Measurements from ENCODE around the gene TMEM114.

TMEM114 gene

DNA sequence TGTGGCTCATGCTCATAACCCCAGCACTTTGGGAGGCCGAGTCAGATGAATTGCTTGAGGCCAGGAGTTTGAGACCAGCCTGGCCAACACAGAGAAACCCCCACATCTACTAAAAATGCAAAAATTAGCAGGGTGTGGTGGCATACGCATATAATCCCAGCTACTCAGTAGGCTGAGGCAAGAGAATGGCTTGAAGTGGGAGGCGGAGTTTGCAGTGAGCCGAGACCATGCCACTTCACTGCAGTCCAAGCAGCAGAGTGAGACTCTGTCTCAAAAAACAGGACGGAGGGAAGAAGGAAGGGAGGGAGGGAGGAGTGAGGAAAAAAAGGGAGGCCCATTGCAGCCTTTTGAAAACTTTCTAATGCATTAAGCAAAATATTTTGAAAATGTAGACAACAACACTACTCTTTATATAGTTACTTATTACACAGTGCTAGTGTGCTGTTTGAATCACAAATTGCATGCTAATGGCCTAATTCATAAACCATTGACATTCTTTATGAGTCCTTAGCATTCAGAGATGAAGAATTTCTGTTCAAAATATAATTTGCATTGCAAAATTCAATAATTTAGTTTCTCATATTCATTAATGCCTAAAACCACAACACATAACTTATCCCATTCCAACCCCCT is 59.4 kb downstream of the TMEM114 start:
- TF ChIP-seq, protein P1, sequence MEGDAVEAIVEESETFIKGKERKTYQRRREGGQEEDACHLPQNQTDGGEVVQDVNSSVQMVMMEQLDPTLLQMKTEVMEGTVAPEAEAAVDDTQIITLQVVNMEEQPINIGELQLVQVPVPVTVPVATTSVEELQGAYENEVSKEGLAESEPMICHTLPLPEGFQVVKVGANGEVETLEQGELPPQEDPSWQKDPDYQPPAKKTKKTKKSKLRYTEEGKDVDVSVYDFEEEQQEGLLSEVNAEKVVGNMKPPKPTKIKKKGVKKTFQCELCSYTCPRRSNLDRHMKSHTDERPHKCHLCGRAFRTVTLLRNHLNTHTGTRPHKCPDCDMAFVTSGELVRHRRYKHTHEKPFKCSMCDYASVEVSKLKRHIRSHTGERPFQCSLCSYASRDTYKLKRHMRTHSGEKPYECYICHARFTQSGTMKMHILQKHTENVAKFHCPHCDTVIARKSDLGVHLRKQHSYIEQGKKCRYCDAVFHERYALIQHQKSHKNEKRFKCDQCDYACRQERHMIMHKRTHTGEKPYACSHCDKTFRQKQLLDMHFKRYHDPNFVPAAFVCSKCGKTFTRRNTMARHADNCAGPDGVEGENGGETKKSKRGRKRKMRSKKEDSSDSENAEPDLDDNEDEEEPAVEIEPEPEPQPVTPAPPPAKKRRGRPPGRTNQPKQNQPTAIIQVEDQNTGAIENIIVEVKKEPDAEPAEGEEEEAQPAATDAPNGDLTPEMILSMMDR (conservative IDR thresholded peaks at IDR 0.05; ENCODE audit: low read length), result no peak
- no peak for DNase-seq (ENCODE audit: low read depth)
- H3K4me3 ChIP-seq (ENCODE audit: low read length), result no peak overlapping the region

DNA sequence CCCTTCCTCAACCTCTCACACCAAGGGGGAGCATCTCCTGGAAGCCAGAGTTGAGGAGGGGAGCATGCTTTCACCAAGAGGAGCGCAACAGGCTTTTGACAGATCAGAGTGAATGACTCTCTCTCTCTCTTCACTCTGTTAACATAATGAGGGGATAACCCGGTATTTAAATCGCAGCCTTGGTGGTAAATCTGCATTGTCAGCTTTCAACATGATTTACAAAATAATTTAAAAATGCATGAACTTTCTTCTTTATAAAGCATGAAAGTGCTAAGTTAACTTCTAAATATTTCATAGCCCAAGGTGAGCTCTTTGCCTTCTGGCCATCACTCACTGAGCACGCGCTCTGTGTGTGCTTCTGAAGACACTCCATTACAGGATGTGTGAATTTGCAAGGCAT is 61.8 kb downstream of the TMEM114 start:
- DNase-seq (ENCODE audit: low read depth), result no peak

DNA sequence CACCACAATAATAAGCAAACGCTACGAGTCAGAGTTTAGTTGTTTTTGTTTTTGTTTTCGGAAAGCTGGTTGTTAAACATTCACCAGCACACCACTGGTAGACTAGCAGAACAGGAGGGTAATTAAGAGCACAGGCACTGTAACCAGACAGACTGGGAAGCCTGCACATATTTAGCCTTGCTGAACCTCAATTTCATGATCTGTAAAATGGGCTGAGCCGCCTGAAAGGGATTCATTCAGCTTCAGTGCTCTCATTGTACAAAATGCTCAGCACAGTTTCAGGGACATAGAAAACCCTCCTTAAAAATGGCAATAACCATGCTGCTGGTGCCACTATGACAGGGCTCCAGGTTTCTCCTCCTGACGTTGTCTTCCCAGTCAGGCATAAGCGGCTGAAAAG is 66.4 kb downstream of the TMEM114 start:
- no peak overlapping the region for H3K4me3 ChIP-seq (ENCODE audit: low read length)
- DNase-seq (ENCODE audit: low read depth), result no peak
- TF ChIP-seq, protein P1 (conservative IDR thresholded peaks at IDR 0.05; ENCODE audit: low read length), result no peak

More for the DNA sequence above, 61.8 kb downstream of the TMEM114 start:
- TF ChIP-seq, protein P1 (conservative IDR thresholded peaks at IDR 0.05; ENCODE audit: low read length), result no peak
- no peak overlapping the region for H3K4me3 ChIP-seq (ENCODE audit: low read length)

GRCh38 chr16:8522757-8523156 is 67.6 kb downstream of the TMEM114 start:
- DNase-seq (ENCODE audit: low read depth), result no peak
- TF ChIP-seq, protein P1 (conservative IDR thresholded peaks at IDR 0.05; ENCODE audit: low read length), result no peak
- H3K4me3 ChIP-seq (ENCODE audit: low read length), result no peak overlapping the region

GRCh38 chr16:8519643-8520042 is 70.7 kb downstream of the TMEM114 start:
- DNase-seq (ENCODE audit: low read depth), result no peak
- H3K4me3 ChIP-seq (ENCODE audit: low read length), result no peak overlapping the region
- TF ChIP-seq, protein P1 (conservative IDR thresholded peaks at IDR 0.05; ENCODE audit: low read length), result no peak
